HG03045 (cell line): Measurements from ENCODE around the gene SLC25A3.

Source experiments
- ATAC-seq: cut with Tn5 transposase; IDR thresholded peaks from one replicate; pipeline ENCODE4 v1.9.1; 2021; ENCODE audit warnings: mild to moderate bottlenecking, moderate library complexity; ENCODE audit not compliant: unreplicated experiment

The SLC25A3 gene

GRCh38 chr12:98653866-98654493 lies 60.5 kb downstream of the SLC25A3 start:
- ATAC-seq, result no peak
